SU-DHL-6 (cell line): ENCODE results near the gene MED12L.

Source experiments
- CTCF ChIP-seq: fragments of 200-600 bp; sonication (generic); IDR thresholded peaks from one replicate; pipeline ENCODE4 v1.5.1; 2017; ENCODE audit warnings: antibody characterized with exemption, mild to moderate bottlenecking, low read length, moderate library complexity; ENCODE audit not compliant: insufficient read depth, poor library complexity, severe bottlenecking
- EZH2phosphoT487 ChIP-seq: fragments of 200-600 bp; sonication (generic), shearing (Covaris generic); conservative IDR thresholded peaks from 2 replicates; pipeline ENCODE4 v1.6.1; 2018; ENCODE audit warnings: mild to moderate bottlenecking, antibody characterized with exemption, low read length, moderate library complexity, mixed read lengths

GRCh38 chr3:151169262-151169947, 83.9 kb downstream of the MED12L start:
- TF ChIP-seq CTCF (no peak), EZH2phosphoT487 (no peak)
